ENCODE data around the gene DUSP10. TPM values are rescaled to one million over a fixed set of nuclear protein-coding genes. Genes with fewer than 3 reads are reported as not detected.

DUSP10 gene
- total and polyA plus RNA-seq, 8 donors: 4.7 to 14.5 (median 9.3) TPM

DNA sequence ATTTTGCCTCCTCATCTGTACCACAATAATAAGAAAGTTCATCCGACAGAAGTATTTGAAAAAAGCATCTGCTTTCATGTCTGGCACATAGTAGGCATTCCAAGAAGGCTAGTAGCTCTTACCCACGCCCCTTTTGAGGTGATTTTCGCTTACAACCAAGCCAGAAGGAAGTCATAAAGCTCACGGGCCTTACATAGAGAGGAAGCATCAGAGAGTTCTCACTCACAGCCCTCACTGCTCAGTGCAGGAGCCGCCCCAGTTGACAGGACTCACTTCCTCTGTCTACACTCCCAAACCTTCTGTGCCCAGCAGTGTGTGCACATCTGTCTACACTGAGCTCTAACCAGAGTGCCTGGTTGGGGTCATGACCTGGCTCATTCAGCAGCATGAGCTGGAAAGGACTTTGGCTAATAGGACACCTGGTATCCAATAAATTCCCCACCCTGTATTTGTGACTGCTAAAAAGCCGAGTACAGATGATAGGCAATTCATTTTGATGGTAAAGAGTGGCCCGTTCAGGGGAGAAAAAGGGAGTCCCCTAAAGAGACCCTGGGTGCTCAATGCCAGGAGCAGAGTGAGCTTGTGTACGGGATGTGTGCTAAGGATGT, 36.8 kb upstream of the DUSP10 start:
- no peak for FAIRE-seq
- no peak overlapping the region for H3K27ac ChIP-seq
- H3K4me1 ChIP-seq: no peaks in the 10 kb centered on the region
- TF ChIP-seq, protein P1, sequence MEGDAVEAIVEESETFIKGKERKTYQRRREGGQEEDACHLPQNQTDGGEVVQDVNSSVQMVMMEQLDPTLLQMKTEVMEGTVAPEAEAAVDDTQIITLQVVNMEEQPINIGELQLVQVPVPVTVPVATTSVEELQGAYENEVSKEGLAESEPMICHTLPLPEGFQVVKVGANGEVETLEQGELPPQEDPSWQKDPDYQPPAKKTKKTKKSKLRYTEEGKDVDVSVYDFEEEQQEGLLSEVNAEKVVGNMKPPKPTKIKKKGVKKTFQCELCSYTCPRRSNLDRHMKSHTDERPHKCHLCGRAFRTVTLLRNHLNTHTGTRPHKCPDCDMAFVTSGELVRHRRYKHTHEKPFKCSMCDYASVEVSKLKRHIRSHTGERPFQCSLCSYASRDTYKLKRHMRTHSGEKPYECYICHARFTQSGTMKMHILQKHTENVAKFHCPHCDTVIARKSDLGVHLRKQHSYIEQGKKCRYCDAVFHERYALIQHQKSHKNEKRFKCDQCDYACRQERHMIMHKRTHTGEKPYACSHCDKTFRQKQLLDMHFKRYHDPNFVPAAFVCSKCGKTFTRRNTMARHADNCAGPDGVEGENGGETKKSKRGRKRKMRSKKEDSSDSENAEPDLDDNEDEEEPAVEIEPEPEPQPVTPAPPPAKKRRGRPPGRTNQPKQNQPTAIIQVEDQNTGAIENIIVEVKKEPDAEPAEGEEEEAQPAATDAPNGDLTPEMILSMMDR (IDR thresholded peaks at IDR 0.05): no peak
- no peaks in the 10 kb centered on the region for H3K36me3 ChIP-seq
- no peaks in the 10 kb centered on the region for H3K9me3 ChIP-seq
- 86 to 91% methylated on average over 8 of the region's 8 CpGs for WGBS, 2 donors
- ATAC-seq: peak in 1 of 4 donors; percentile 65
- H3K4me3 ChIP-seq: no peak overlapping the region
- intact Hi-C loops (cut with DNase I): no loop called here
- no peaks in the 10 kb centered on the region for H3K27me3 ChIP-seq
- DNase-seq: no peak

DNA sequence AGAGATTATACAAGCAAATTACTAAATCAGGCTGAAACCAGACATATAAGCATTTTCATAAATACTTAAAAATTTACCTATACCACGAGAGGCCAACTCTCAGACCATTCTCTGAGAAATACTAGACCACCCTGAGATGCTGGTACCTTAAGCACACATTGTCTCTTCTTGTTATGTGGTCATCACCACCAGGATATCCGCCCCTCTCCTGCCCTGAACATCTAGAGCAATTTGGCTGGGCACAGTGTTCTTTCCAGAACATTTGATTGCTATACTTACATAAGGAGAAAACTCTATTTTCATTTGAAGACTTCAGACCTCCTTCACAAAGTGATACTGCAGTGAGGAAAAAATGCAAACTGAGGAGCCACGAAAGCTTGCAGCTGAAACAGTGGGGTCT, 36.2 kb upstream of the DUSP10 start:
- no peak for DNase-seq
- H3K9me3 ChIP-seq: no peaks in the 10 kb centered on the region
- no peak overlapping the region for H3K4me3 ChIP-seq
- no peak for FAIRE-seq
- TF ChIP-seq, protein P1 (IDR thresholded peaks at IDR 0.05): no peak
- intact Hi-C loops (cut with DNase I): no loop called here
- H3K27me3 ChIP-seq: no peaks in the 10 kb centered on the region
- no peak for ATAC-seq
- 91 to 92% methylated on average over 3 of the region's 3 CpGs for WGBS, 2 donors
- no peaks in the 10 kb centered on the region for H3K36me3 ChIP-seq
- H3K4me1 ChIP-seq: no peaks in the 10 kb centered on the region
- no peak overlapping the region for H3K27ac ChIP-seq

DNA sequence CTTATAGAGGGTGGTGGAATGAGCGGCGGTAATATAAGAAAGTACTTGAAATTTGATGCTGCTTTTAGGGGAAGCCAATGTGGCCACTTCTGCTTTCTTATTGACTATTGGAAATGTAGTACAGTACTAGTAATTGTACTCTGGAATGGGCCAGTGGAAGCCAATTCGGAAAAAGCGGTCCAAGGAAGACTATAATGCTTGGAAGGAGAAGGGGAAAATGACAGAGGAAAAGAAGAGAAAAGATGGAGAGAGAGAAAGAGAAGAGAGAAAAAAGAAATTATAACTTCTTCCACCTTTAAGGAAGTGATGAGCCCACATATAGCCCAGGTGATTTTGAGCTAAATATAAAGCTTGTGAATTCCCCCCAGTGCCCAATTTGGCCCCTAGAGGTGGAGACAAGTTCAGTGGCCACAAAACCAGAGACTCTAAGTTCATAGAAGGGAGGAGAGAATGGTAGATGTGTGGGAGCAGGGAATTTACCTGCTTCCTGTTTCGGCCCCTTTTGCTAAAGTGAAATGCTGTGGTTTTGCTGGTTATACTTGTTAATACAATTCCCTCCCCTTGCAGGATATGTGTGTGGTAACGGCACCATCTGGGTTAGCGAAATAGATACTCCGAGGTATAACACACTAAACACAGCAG, 35.7 kb upstream of the DUSP10 start:
- Histone ChIP-seq H3K27me3 (no peaks in the 10 kb centered on the region), H3K9me3 (no peaks in the 10 kb centered on the region), H3K36me3 (no peaks in the 10 kb centered on the region), H3K27ac (no peak overlapping the region), H3K4me3 (no peak overlapping the region), H3K4me1 (no peaks in the 10 kb centered on the region)
- DNase-seq: no peak
- TF ChIP-seq, protein P1 (IDR thresholded peaks at IDR 0.05): no peak
- 87 to 95% methylated on average over 8 of the region's 8 CpGs for WGBS, 2 donors
- no peak for FAIRE-seq
- ATAC-seq: peak in 1 of 4 donors; percentile 25
- intact Hi-C loops (cut with DNase I): no loop called here

DNA sequence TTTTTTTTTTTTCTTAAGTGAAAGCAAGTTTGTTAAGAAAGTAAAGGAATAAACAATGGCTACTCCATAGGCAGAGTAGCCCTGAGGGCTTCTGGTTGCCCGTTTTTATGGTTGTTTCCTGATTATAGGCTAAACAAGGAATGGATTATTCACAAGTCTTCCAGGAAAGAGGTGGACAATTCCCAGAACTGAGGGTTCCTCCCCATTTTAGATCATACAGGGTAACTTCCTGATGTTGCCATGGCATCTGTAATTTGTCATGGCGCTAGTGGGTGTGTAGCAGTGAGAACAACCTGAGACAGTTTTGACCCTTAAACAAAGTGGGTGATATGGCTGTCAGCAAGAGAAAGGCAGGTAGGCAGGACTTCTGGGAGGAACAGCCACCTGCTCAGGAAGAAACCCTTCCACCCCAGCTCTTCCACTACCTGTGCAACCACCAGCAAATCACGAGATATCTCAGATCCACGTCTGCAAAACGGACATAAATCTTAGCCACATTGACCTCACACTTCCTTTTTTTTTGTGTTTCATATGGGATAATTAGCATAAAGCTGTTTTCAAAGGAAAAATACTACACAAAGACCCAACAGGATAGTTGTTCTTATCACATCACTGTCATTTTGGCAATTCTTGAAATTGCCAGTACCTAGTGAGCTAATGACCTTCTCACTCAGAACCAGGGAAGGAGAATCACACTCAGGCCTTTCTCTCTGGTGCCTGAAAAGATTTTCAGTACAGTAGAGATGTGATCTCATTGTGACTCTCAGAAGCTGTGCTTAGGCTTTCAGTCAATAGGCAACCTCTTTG, 34.8 kb upstream of the DUSP10 start:
- FAIRE-seq: no peak
- 66 to 74% methylated on average over 5 of the region's 5 CpGs for WGBS, 2 donors
- Histone ChIP-seq H3K4me3 (no peak overlapping the region), H3K9me3 (no peaks in the 10 kb centered on the region), H3K4me1 (no peaks in the 10 kb centered on the region), H3K27ac (no peak overlapping the region), H3K36me3 (no peaks in the 10 kb centered on the region), H3K27me3 (no peaks in the 10 kb centered on the region)
- TF ChIP-seq, protein P1 (IDR thresholded peaks at IDR 0.05): no peak
- intact Hi-C loops (cut with DNase I): no loop called here
- DNase-seq: peak in 1 of 6 donors; percentile 12
- ATAC-seq: peak in 2 of 4 donors; percentile 32 to 55
